Effector CD4-positive, alpha-beta T cell (primary cell): Measurements from ENCODE around the gene HP. TPM values are rescaled to one million over a fixed set of nuclear protein-coding genes. Genes with fewer than 3 reads are reported as not detected.
"Not testable (repeated sequence)": the region's sequence is repeated elsewhere in the genome, so short reads cannot be mapped to it uniquely, and the experiment has no call there.

ENCODE experiments used
- DNase-seq: peaks from one replicate; pipeline ENCODE4 v3.0.0-alpha.2; 2020
- total RNA-seq: gene quantifications from one replicate; lab custom pipeline; 2026; lab: John Stamatoyannopoulos, UW

HP gene
- total RNA-seq, result not detected

GRCh38 chr16:72054254-72054847 is at the start of gene HP:
HP (plus strand) TSS chr16:72054505; CDS start chr16:72054653, 148 bp downstream.
- not testable (repeated sequence) for DNase-seq

GRCh38 chr16:72008065-72008423 is 46.3 kb upstream of the HP start:
- not testable (repeated sequence) for DNase-seq

- DNase-seq, result peak; percentile 97
These were observed 45.7 kb upstream of the HP start, which contains the start of gene DHODH for GRCh38 chr16:72008424-72009216. DHODH (plus strand) TSS chr16:72008744; CDS start chr16:72008765, 21 bp downstream.

GRCh38 chr16:72009779-72010178 is 44.5 kb upstream of the HP start:
- DNase-seq, result no peak

GRCh38 chr16:72012607-72013006 is 41.7 kb upstream of the HP start:
- DNase-seq, result no peak

GRCh38 chr16:72013389-72013788 is 40.9 kb upstream of the HP start:
- no peak for DNase-seq

GRCh38 chr16:72013888-72014581 is 40.3 kb upstream of the HP start:
- no peak for DNase-seq

GRCh38 chr16:72014675-72015074 is 39.6 kb upstream of the HP start:
- no peak for DNase-seq

- no peak for DNase-seq
These were observed 39.2 kb upstream of the HP start for GRCh38 chr16:72015124-72015523.

GRCh38 chr16:72018470-72018869 is 35.8 kb upstream of the HP start:
- DNase-seq, result no peak

GRCh38 chr16:72021043-72021442 is 33.3 kb upstream of the HP start:
- no peak for DNase-seq

- no peak for DNase-seq
These were observed 32.2 kb upstream of the HP start for GRCh38 chr16:72022127-72022526.

- DNase-seq, result no peak
These were observed 30.3 kb upstream of the HP start for GRCh38 chr16:72023962-72024361.

- DNase-seq, result no peak
These were observed 29.4 kb upstream of the HP start for GRCh38 chr16:72024862-72025382.

- no peak for DNase-seq
These were observed 28.7 kb upstream of the HP start for GRCh38 chr16:72025404-72026114.

- DNase-seq, result no peak
These were observed 26.5 kb upstream of the HP start for GRCh38 chr16:72027669-72028378.

- no peak for DNase-seq
These were observed 24.6 kb upstream of the HP start for GRCh38 chr16:72029567-72030271.

GRCh38 chr16:72033437-72033836 is 20.9 kb upstream of the HP start:
- no peak for DNase-seq

GRCh38 chr16:72036098-72036497 is 18.2 kb upstream of the HP start:
- DNase-seq, result no peak

- DNase-seq, result no peak
These were observed 12.1 kb upstream of the HP start for GRCh38 chr16:72042157-72042660.

- DNase-seq, result no peak
These were observed 11.2 kb upstream of the HP start for GRCh38 chr16:72043058-72043457.
